Activated CD8-positive, alpha-beta memory T cell treated with anti-CD3 and anti-CD28 coated beads for 36 hours (primary cell): ENCODE data around the gene LRRN4CL. TPM values are rescaled to one million over a fixed set of nuclear protein-coding genes. Genes with fewer than 3 reads are reported as not detected.
"Not testable (repeated sequence)": the region's sequence is repeated elsewhere in the genome, so short reads cannot be mapped to it uniquely, and the experiment has no call there.

Experiments
- CTCF ChIA-PET: fragments of 350-600 bp; sonication (Branson Sonifier 250); formaldehyde crosslinking; loops from one replicate; lab custom pipeline; 2021; ENCODE audit warnings: antibody characterized with exemption; lab: Charles Lee
- POLR2A ChIA-PET: fragments of 350-600 bp; sonication (Branson Sonifier 250); formaldehyde crosslinking; loops from one replicate; lab custom pipeline; 2021; ENCODE audit warnings: antibody characterized with exemption; lab: Charles Lee
- total RNA-seq, 2 experiments: library from RNA; stranded (reverse); gene quantifications; one replicate each; pipeline ENCODE4 v1.2.3, GENCODE V29; 2021

LRRN4CL gene
- total RNA-seq, 2 experiments from 2014 or later = 0.10 to 0.13 TPM

GRCh38 chr11:62694455-62695167 is 5.3 kb upstream of the LRRN4CL start:
- CTCF ChIA-PET = interaction anchor here (0.5 to 2.6 kb wide), 18 partner anchors 9 to 302 kb away, joined by 3 to 20 read pairs (median 4); partner anchors contain the start of genes B3GAT3, BSCL2, EEF1G and GNG3
- POLR2A ChIA-PET = interaction anchor here (0.7 kb wide), 1 partner anchor 103 kb away, joined by 3 read pairs; no protein-coding TSS in a partner anchor

GRCh38 chr11:62693624-62694023 is 4.3 kb upstream of the LRRN4CL start:
- CTCF ChIA-PET = interaction anchor here (0.6 to 2.6 kb wide), 8 partner anchors 8 to 133 kb away, joined by 3 to 20 read pairs (median 4); partner anchors contain the start of genes B3GAT3, BSCL2, GNG3 and UQCC3
- POLR2A ChIA-PET = not testable (repeated sequence)

- CTCF ChIA-PET = no interaction called here
- POLR2A ChIA-PET = no interaction called here
These were observed 839 bp downstream of the LRRN4CL start for GRCh38 chr11:62688491-62688890.

GRCh38 chr11:62687508-62688396 is 1.6 kb downstream of the LRRN4CL start:
- ChIA-PET POLR2A (interaction anchor here (0.6 kb wide), 2 partner anchors 81 to 96 kb away, joined by 3 read pairs; no protein-coding TSS in a partner anchor), CTCF (no interaction called here)

- CTCF ChIA-PET = no interaction called here
- POLR2A ChIA-PET = no interaction called here
These were observed 6.8 kb downstream of the LRRN4CL start for GRCh38 chr11:62682518-62682917.

GRCh38 chr11:62680825-62681240 is 8.5 kb downstream of the LRRN4CL start:
- CTCF ChIA-PET = interaction anchor here (0.6 to 2.0 kb wide), 12 partner anchors 9 to 256 kb away, joined by 3 to 8 read pairs (median 5); partner anchors contain the start of gene LBHD1
- POLR2A ChIA-PET = interaction anchor here (0.5 to 3.0 kb wide), 5 partner anchors 9 to 114 kb away, joined by 3 to 15 read pairs (median 4); partner anchors contain the start of genes C11orf98, CSKMT, LBHD1 and UQCC3

- POLR2A ChIA-PET = interaction anchor here (1.1 to 3.0 kb wide), 3 partner anchors 8 to 57 kb away, joined by 5 to 15 read pairs (median 6); partner anchors contain the start of genes B3GAT3, C11orf98, CSKMT and LBHD1
- CTCF ChIA-PET = interaction anchor here (0.6 to 1.2 kb wide), 4 partner anchors 13 to 121 kb away, joined by 4 to 6 read pairs (median 4); partner anchors contain the start of genes C11orf98 and CSKMT
These were observed 10.3 kb downstream of the LRRN4CL start, which contains the start of gene UBXN1 for GRCh38 chr11:62678770-62679696. UBXN1 (minus strand) TSS chr11:62679073; CDS start chr11:62678923, 150 bp downstream.

- ChIA-PET POLR2A (interaction anchor here (1.8 kb wide), 1 partner anchor 14 kb away, joined by 5 read pairs; the partner anchor contains the start of genes C11orf98 and CSKMT), CTCF (interaction anchor here (1.1 kb wide), 1 partner anchor 13 kb away, joined by 4 read pairs; the partner anchor contains the start of genes C11orf98 and CSKMT)
These were observed 10.9 kb downstream of the LRRN4CL start for GRCh38 chr11:62678433-62678769.

- ChIA-PET POLR2A (no interaction called here), CTCF (interaction anchor here (1.7 kb wide), 1 partner anchor 16 kb away, joined by 5 read pairs; no protein-coding TSS in a partner anchor)
These were observed 11.6 kb downstream of the LRRN4CL start for GRCh38 chr11:62677714-62678113.

- ChIA-PET POLR2A (interaction anchor here (0.7 to 2.2 kb wide), 2 partner anchors 12 to 77 kb away, joined by 3 to 8 read pairs; partner anchors contain the start of genes C11orf98, CSKMT and ZBTB3), CTCF (interaction anchor here (0.9 to 1.7 kb wide), 3 partner anchors 17 to 111 kb away, joined by 3 to 5 read pairs (median 3); no protein-coding TSS in a partner anchor)
These were observed 12.2 kb downstream of the LRRN4CL start for GRCh38 chr11:62677156-62677555.

GRCh38 chr11:62676698-62677097 is 12.6 kb downstream of the LRRN4CL start:
- POLR2A ChIA-PET = interaction anchor here (0.7 to 2.2 kb wide), 2 partner anchors 12 to 77 kb away, joined by 3 to 8 read pairs; partner anchors contain the start of genes C11orf98, CSKMT and ZBTB3
- CTCF ChIA-PET = interaction anchor here (0.5 to 1.7 kb wide), 4 partner anchors 17 to 111 kb away, joined by 3 to 5 read pairs (median 3); no protein-coding TSS in a partner anchor

GRCh38 chr11:62675415-62675814 is 13.9 kb downstream of the LRRN4CL start:
- CTCF ChIA-PET = interaction anchor here (1.3 kb wide), 1 partner anchor 19 kb away, joined by 3 read pairs; no protein-coding TSS in a partner anchor

GRCh38 chr11:62673196-62673525 is 16.2 kb downstream of the LRRN4CL start:
- POLR2A ChIA-PET = interaction anchor here (0.6 to 2.1 kb wide), 4 partner anchors 8 to 167 kb away, joined by 3 to 7 read pairs (median 5); partner anchors contain the start of genes C11orf98, CSKMT and INTS5
- CTCF ChIA-PET = interaction anchor here (0.7 to 1.6 kb wide), 8 partner anchors 8 to 271 kb away, joined by 3 to 4 read pairs (median 4); partner anchors contain the start of genes C11orf98 and CSKMT

More at GRCh38 chr11:62675415-62675814, 13.9 kb downstream of the LRRN4CL start:
- POLR2A ChIA-PET = interaction anchor here (0.6 to 2.2 kb wide), 2 partner anchors 10 to 30 kb away, joined by 3 to 8 read pairs; partner anchors contain the start of genes C11orf98 and CSKMT

GRCh38 chr11:62671608-62672389 is 17.5 kb downstream of the LRRN4CL start, which contains the start of the genes LBHD1 and UQCC3:
LBHD1 (minus strand) TSS chr11:62672267; CDS start chr11:62670031, 2,236 bp downstream.
UQCC3 (plus strand) TSS chr11:62671673; CDS start chr11:62671746, 73 bp downstream.
- CTCF ChIA-PET = interaction anchor here (0.6 to 1.7 kb wide), 11 partner anchors 8 to 231 kb away, joined by 3 to 8 read pairs (median 3); partner anchors contain the start of genes B3GAT3 and TMEM179B

GRCh38 chr11:62671236-62671607 is 18.1 kb downstream of the LRRN4CL start:
- ChIA-PET CTCF (interaction anchor here (0.6 to 1.7 kb wide), 6 partner anchors 21 to 232 kb away, joined by 3 to 4 read pairs (median 3); partner anchors contain the start of gene TMEM179B), POLR2A (interaction anchor here (0.7 to 2.5 kb wide), 16 partner anchors 8 to 184 kb away, joined by 3 to 29 read pairs (median 6); partner anchors contain the start of genes GANAB, HNRNPUL2, INTS5 and MTA2)

More at GRCh38 chr11:62671608-62672389, 17.5 kb downstream of the LRRN4CL start, which contains the start of the genes LBHD1 and UQCC3:
- POLR2A ChIA-PET = interaction anchor here (0.6 to 2.5 kb wide), 20 partner anchors 8 to 209 kb away, joined by 3 to 29 read pairs (median 6); partner anchors contain the start of genes GANAB, HNRNPUL2, INTS5 and MTA2
